GM23338 (cell line): ENCODE results near the gene LPIN1. TPM values are rescaled to one million over a fixed set of nuclear protein-coding genes. Genes with fewer than 3 reads are reported as not detected.

Experiments
- ATAC-seq: fragments of 200-7000 bp; cut with Tn5 transposase; 3 replicates; pipeline ENCODE4 v1.9.1; 2020
- DNase-seq: peaks from one replicate; pipeline ENCODE4 v3.0.0-alpha.2; 2015; ENCODE audit warnings: low spot score
- H2AFZ ChIP-seq: fragments of 200-600 bp; sonication (generic); 2 replicates; pipeline ENCODE4 v1.8.0; 2016; ENCODE audit warnings: antibody characterized with exemption, mild to moderate bottlenecking, moderate library complexity
- H3F3A ChIP-seq: fragments of 200-600 bp; sonication (generic); replicated peaks from 2 replicates; pipeline ENCODE4 v1.8.0; 2017; ENCODE audit warnings: antibody characterized with exemption, mixed run types, low read depth
- H3K27ac ChIP-seq: fragments of 200-600 bp; sonication (generic); 2 replicates; pipeline ENCODE4 v1.6.1; 2016; ENCODE audit warnings: low read depth
- H3K27me3 ChIP-seq: fragments of 200-600 bp; sonication (generic); 2 replicates; pipeline ENCODE4 v1.8.0; 2016; ENCODE audit warnings: mild to moderate bottlenecking, mixed run types, moderate library complexity; ENCODE audit not compliant: insufficient read depth
- H3K36me3 ChIP-seq: fragments of 200-600 bp; sonication (generic); 2 replicates; pipeline ENCODE4 v1.8.0; 2016; ENCODE audit warnings: mild to moderate bottlenecking; ENCODE audit not compliant: insufficient read depth
- H3K4me1 ChIP-seq: fragments of 200-600 bp; sonication (generic); 2 replicates; pipeline ENCODE4 v1.8.0; 2016; ENCODE audit warnings: mild to moderate bottlenecking, moderate library complexity; ENCODE audit not compliant: insufficient read depth
- H3K4me2 ChIP-seq: fragments of 200-600 bp; sonication (generic); 2 replicates; pipeline ENCODE4 v1.7.1; 2017; ENCODE audit warnings: mixed run types
- H3K4me3 ChIP-seq: fragments of 200-600 bp; sonication (generic); 2 replicates; pipeline ENCODE4 v1.6.1; 2016; ENCODE audit warnings: mixed run types
- H3K79me2 ChIP-seq: fragments of 200-600 bp; sonication (generic); replicated peaks from 2 replicates; pipeline ENCODE4 v1.8.0; 2017; ENCODE audit warnings: mild to moderate bottlenecking; ENCODE audit not compliant: insufficient read depth
- H3K9me2 ChIP-seq: fragments of 200-600 bp; sonication (generic); 2 replicates; pipeline ENCODE4 v1.8.0; 2017; ENCODE audit not compliant: insufficient read depth
- H4K20me1 ChIP-seq: fragments of 200-600 bp; sonication (generic); replicated peaks from 2 replicates; pipeline ENCODE4 v1.8.0; 2017; ENCODE audit warnings: mild to moderate bottlenecking; ENCODE audit not compliant: insufficient read depth
- H3K27ac Mint-ChIP-seq: 2 replicates; pipeline ENCODE4 v1.8.0; 2020; ENCODE audit warnings: inconsistent platforms, mild to moderate bottlenecking, moderate library complexity, mixed read lengths
- H3K27me3 Mint-ChIP-seq: 3 replicates; pipeline ENCODE4 v1.8.0; 2022; ENCODE audit warnings: low read depth, mild to moderate bottlenecking, moderate library complexity, mixed read lengths, inconsistent platforms; ENCODE audit not compliant: insufficient read depth, poor library complexity
- H3K36me3 Mint-ChIP-seq: 3 replicates; pipeline ENCODE4 v1.8.0; 2021; ENCODE audit warnings: low read depth, mild to moderate bottlenecking, inconsistent platforms, moderate library complexity, mixed read lengths
- H3K4me1 Mint-ChIP-seq: 3 replicates; pipeline ENCODE4 v1.8.0; 2020; ENCODE audit warnings: mild to moderate bottlenecking, inconsistent platforms, mixed read lengths
- H3K4me3 Mint-ChIP-seq: 3 replicates; pipeline ENCODE4 v1.8.0; 2021; ENCODE audit warnings: moderate library complexity, mild to moderate bottlenecking, inconsistent platforms, mixed read lengths
- H3K9me3 Mint-ChIP-seq: 3 replicates; pipeline ENCODE4 v1.8.0; 2020; ENCODE audit warnings: moderate library complexity, mild to moderate bottlenecking, inconsistent platforms, mixed read lengths
- CREB1 ChIP-seq: fragments of 250-450 bp; sonication (Bioruptor Pico); IDR thresholded peaks from 2 replicates; pipeline ENCODE4 v1.5.0; 2020; ENCODE audit warnings: low read depth, mild to moderate bottlenecking, moderate library complexity
- EZH2 ChIP-seq: fragments of 200-600 bp; sonication (generic); IDR thresholded peaks from one replicate; pipeline ENCODE4 v1.8.0; 2017; ENCODE audit warnings: antibody characterized with exemption, mild to moderate bottlenecking, low read depth; ENCODE audit not compliant: unreplicated experiment
- EZH2phosphoT487 ChIP-seq: fragments of 200-600 bp; sonication (generic); IDR thresholded peaks from one replicate; pipeline ENCODE4 v1.8.1; 2018; ENCODE audit warnings: antibody characterized with exemption; ENCODE audit not compliant: unreplicated experiment
- JUNB ChIP-seq: IDR thresholded peaks from one replicate; pipeline ENCODE4 v1.6.1; 2016; ENCODE audit warnings: antibody characterized with exemption; ENCODE audit not compliant: unreplicated experiment
- NANOG ChIP-seq: IDR thresholded peaks from 2 replicates; pipeline ENCODE4 v1.6.1; 2016; ENCODE audit warnings: antibody characterized with exemption, borderline replicate concordance
- POLR2AphosphoS5 ChIP-seq: IDR thresholded peaks from 2 replicates; pipeline ENCODE4 v1.6.1; 2016; ENCODE audit warnings: antibody characterized with exemption, low read depth
- polyA plus RNA-seq: library from polyadenylated mRNA; unstranded; fragments of >200 nt; fragmentation: Nextera tagmentation; extraction: Ambion mirVana; gene quantifications from 2 replicates; pipeline ENCODE4 v1.2.1, GENCODE V29; 2016
- total RNA-seq: library from RNA; depleted of rRNA; stranded (reverse); fragments of >200 nt; shearing (Covaris generic); gene quantifications from 2 replicates; pipeline ENCODE4 v1.2.3, GENCODE V29; 2014
- TF ChIP-seq, protein P1 (sequence below): IDR thresholded peaks from one replicate; pipeline ENCODE4 v1.6.1; 2018; ENCODE audit warnings: antibody characterized with exemption; ENCODE audit not compliant: unreplicated experiment
- TF ChIP-seq, protein P2 (sequence below): IDR thresholded peaks from 2 replicates; pipeline ENCODE4 v1.6.1; 2016; ENCODE audit warnings: antibody characterized with exemption
- TF ChIP-seq, protein P3 (sequence below), 2 experiments: fragments of 200-600 bp in 1 of 2; sonication (generic) in 1 of 2; conservative IDR thresholded peaks; 2 replicates each; pipeline versions ENCODE4 v1.5.1 to v1.6.1; 2016 to 2017; ENCODE audit warnings: antibody characterized with exemption in 2 of 2, low read depth in 2 of 2, mild to moderate bottlenecking in 2 of 2, moderate library complexity in 1 of 2
- TF ChIP-seq, protein P4 (sequence below): fragments of 250-450 bp; sonication (Bioruptor Pico); IDR thresholded peaks from 2 replicates; pipeline ENCODE4 v1.5.0; 2020; ENCODE audit warnings: mild to moderate bottlenecking, moderate library complexity

The LPIN1 gene
- total and polyA plus RNA-seq, 2 experiments from 2014 or later = 4.4 to 9.5 TPM

DNA sequence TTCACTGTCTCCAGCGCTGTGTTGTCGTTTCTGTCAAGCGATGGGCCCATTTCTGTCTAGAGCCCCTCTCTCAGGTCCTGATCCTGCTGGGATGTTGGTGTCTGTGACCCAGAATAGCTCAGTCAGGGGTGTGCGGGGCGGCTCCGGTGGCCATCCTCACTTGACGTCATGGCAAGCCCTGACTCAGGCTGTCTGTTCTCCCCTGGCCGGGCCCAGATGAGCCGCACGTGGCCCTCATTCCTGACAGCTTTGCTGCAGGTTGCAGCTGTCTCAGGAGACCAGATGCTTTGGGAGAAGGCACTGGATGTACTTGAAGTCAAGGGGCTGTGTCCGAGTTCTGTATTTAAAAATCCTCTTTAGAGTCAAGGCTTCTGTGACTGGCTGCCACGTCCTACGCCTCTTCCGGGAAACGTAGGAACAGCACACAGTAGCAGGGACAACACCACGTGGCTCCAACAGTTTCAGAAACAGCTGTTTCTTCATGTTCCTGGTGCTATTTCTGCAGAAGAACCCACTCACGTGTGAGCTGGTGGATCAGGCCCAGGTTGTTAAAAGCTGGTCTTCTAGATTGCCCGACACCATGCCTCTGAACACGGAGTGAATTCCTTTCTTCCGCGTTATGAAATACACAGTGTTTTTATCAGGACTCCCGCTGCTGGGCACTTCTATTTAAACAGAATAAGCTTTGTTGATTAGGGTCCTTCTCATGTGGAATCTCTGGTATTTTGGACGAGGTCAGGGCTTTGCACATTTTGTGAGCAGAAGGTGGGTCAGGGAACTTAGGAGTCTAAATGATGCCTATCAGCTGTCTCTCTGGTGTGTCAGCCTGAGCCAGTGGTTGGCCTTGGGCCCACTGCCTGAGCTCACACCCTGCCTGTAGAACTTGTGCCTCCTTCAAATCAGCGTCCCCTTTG is 48.2 kb upstream of the LPIN1 start:
- no peaks in the 10 kb centered on the region for H3K4me1 Mint-ChIP-seq
- Histone ChIP-seq H3K4me3 (no peak overlapping the region), H3F3A (no peaks in the 10 kb centered on the region), H3K4me2 (no peak overlapping the region), H3K36me3 (no peaks in the 10 kb centered on the region), H2AFZ (no peak overlapping the region), H4K20me1 (no peaks in the 10 kb centered on the region), H3K27ac (no peak overlapping the region), H3K9me2 (no peaks in the 10 kb centered on the region), H3K4me1 (no peaks in the 10 kb centered on the region), H3K79me2 (no peaks in the 10 kb centered on the region), H3K27me3 (no peaks in the 10 kb centered on the region)
- no peak overlapping the region for H3K27ac Mint-ChIP-seq
- ATAC-seq (no peak), DNase-seq (no peak)
- H3K4me3 Mint-ChIP-seq = no peak overlapping the region
- H3K36me3 Mint-ChIP-seq = no peaks in the 10 kb centered on the region
- H3K9me3 Mint-ChIP-seq = no peaks in the 10 kb centered on the region
- TF ChIP-seq JUNB (no peak), CREB1 (no peak), EZH2 (no peak), POLR2AphosphoS5 (no peak), EZH2phosphoT487 (no peak), NANOG (no peak)
- TF ChIP-seq, protein P1, sequence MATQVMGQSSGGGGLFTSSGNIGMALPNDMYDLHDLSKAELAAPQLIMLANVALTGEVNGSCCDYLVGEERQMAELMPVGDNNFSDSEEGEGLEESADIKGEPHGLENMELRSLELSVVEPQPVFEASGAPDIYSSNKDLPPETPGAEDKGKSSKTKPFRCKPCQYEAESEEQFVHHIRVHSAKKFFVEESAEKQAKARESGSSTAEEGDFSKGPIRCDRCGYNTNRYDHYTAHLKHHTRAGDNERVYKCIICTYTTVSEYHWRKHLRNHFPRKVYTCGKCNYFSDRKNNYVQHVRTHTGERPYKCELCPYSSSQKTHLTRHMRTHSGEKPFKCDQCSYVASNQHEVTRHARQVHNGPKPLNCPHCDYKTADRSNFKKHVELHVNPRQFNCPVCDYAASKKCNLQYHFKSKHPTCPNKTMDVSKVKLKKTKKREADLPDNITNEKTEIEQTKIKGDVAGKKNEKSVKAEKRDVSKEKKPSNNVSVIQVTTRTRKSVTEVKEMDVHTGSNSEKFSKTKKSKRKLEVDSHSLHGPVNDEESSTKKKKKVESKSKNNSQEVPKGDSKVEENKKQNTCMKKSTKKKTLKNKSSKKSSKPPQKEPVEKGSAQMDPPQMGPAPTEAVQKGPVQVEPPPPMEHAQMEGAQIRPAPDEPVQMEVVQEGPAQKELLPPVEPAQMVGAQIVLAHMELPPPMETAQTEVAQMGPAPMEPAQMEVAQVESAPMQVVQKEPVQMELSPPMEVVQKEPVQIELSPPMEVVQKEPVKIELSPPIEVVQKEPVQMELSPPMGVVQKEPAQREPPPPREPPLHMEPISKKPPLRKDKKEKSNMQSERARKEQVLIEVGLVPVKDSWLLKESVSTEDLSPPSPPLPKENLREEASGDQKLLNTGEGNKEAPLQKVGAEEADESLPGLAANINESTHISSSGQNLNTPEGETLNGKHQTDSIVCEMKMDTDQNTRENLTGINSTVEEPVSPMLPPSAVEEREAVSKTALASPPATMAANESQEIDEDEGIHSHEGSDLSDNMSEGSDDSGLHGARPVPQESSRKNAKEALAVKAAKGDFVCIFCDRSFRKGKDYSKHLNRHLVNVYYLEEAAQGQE = no peak
- TF ChIP-seq, protein P2, sequence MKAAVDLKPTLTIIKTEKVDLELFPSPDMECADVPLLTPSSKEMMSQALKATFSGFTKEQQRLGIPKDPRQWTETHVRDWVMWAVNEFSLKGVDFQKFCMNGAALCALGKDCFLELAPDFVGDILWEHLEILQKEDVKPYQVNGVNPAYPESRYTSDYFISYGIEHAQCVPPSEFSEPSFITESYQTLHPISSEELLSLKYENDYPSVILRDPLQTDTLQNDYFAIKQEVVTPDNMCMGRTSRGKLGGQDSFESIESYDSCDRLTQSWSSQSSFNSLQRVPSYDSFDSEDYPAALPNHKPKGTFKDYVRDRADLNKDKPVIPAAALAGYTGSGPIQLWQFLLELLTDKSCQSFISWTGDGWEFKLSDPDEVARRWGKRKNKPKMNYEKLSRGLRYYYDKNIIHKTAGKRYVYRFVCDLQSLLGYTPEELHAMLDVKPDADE = no peak
- TF ChIP-seq, protein P3, sequence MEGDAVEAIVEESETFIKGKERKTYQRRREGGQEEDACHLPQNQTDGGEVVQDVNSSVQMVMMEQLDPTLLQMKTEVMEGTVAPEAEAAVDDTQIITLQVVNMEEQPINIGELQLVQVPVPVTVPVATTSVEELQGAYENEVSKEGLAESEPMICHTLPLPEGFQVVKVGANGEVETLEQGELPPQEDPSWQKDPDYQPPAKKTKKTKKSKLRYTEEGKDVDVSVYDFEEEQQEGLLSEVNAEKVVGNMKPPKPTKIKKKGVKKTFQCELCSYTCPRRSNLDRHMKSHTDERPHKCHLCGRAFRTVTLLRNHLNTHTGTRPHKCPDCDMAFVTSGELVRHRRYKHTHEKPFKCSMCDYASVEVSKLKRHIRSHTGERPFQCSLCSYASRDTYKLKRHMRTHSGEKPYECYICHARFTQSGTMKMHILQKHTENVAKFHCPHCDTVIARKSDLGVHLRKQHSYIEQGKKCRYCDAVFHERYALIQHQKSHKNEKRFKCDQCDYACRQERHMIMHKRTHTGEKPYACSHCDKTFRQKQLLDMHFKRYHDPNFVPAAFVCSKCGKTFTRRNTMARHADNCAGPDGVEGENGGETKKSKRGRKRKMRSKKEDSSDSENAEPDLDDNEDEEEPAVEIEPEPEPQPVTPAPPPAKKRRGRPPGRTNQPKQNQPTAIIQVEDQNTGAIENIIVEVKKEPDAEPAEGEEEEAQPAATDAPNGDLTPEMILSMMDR (conservative IDR thresholded peaks at IDR 0.05; ENCODE audit: low read depth in 2 of 2) = no peak
- TF ChIP-seq, protein P4, sequence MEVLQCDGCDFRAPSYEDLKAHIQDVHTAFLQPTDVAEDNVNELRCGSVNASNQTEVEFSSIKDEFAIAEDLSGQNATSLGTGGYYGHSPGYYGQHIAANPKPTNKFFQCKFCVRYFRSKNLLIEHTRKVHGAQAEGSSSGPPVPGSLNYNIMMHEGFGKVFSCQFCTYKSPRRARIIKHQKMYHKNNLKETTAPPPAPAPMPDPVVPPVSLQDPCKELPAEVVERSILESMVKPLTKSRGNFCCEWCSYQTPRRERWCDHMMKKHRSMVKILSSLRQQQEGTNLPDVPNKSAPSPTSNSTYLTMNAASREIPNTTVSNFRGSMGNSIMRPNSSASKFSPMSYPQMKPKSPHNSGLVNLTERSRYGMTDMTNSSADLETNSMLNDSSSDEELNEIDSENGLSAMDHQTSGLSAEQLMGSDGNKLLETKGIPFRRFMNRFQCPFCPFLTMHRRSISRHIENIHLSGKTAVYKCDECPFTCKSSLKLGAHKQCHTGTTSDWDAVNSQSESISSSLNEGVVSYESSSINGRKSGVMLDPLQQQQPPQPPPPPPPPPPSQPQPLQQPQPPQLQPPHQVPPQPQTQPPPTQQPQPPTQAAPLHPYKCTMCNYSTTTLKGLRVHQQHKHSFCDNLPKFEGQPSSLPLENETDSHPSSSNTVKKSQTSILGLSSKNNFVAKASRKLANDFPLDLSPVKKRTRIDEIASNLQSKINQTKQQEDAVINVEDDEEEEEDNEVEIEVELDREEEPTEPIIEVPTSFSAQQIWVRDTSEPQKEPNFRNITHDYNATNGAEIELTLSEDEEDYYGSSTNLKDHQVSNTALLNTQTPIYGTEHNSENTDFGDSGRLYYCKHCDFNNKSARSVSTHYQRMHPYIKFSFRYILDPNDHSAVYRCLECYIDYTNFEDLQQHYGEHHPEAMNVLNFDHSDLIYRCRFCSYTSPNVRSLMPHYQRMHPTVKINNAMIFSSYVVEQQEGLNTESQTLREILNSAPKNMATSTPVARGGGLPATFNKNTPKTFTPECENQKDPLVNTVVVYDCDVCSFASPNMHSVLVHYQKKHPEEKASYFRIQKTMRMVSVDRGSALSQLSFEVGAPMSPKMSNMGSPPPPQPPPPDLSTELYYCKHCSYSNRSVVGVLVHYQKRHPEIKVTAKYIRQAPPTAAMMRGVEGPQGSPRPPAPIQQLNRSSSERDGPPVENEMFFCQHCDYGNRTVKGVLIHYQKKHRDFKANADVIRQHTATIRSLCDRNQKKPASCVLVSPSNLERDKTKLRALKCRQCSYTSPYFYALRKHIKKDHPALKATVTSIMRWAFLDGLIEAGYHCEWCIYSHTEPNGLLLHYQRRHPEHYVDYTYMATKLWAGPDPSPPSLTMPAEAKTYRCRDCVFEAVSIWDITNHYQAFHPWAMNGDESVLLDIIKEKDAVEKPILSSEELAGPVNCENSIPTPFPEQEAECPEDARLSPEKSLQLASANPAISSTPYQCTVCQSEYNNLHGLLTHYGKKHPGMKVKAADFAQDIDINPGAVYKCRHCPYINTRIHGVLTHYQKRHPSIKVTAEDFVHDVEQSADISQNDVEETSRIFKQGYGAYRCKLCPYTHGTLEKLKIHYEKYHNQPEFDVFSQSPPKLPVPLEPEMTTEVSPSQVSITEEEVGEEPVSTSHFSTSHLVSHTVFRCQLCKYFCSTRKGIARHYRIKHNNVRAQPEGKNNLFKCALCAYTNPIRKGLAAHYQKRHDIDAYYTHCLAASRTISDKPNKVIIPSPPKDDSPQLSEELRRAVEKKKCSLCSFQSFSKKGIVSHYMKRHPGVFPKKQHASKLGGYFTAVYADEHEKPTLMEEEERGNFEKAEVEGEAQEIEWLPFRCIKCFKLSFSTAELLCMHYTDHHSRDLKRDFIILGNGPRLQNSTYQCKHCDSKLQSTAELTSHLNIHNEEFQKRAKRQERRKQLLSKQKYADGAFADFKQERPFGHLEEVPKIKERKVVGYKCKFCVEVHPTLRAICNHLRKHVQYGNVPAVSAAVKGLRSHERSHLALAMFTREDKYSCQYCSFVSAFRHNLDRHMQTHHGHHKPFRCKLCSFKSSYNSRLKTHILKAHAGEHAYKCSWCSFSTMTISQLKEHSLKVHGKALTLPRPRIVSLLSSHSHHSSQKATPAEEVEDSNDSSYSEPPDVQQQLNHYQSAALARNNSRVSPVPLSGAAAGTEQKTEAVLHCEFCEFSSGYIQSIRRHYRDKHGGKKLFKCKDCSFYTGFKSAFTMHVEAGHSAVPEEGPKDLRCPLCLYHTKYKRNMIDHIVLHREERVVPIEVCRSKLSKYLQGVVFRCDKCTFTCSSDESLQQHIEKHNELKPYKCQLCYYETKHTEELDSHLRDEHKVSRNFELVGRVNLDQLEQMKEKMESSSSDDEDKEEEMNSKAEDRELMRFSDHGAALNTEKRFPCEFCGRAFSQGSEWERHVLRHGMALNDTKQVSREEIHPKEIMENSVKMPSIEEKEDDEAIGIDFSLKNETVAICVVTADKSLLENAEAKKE = no peak
- H3K27me3 Mint-ChIP-seq = peaks cover 4% of the 10 kb centered on the region
